ENCODE measurements around the gene HIGD1C. TPM values are rescaled to one million over a fixed set of nuclear protein-coding genes. Genes with fewer than 3 reads are reported as not detected.

HIGD1C gene
- total and polyA plus RNA-seq, 9 donors: not detected

- 67 to 81% (median 74%) methylated on average over 2 of the region's 2 CpGs for WGBS, 3 donors
Measured at GRCh38 chr12:51019927-51020326, 67.6 kb downstream of the HIGD1C start.

More at GRCh38 chr12:51019927-51020326, 67.6 kb downstream of the HIGD1C start:
- DNase-seq: no peak
- Histone ChIP-seq H3K4me1 (ENCODE audit: insufficient read depth) (peaks cover 11% of the 10 kb centered on the region), H3K27me3 (no peaks in the 10 kb centered on the region), H3K36me3 (no peaks in the 10 kb centered on the region), H3K4me3 (no peak overlapping the region), H3K9me3 (no peaks in the 10 kb centered on the region), H3K27ac (no peak overlapping the region)
- intact Hi-C loops (cut with DNase I): no loop called here
- TF ChIP-seq EP300 (IDR thresholded peaks at IDR 0.05) (no peak), POLR2A (IDR thresholded peaks at IDR 0.05) (no peak), CTCF (IDR thresholded peaks at IDR 0.05) (no peak)

Small RNAs within 50 kb of the gene (small RNA-seq; reads per million reads assigned to genes)
- gene AC008121.1 (not detected), gene RF00019 (not detected), gene RNU6-87P (not detected)

Other genes with a start within 250 kb of the HIGD1C start
- 10 to 100 TPM; 22.3 to 55.6 (median 44.4) TPM for gene ATF1, start 188.4 kb upstream of the HIGD1C start, total RNA-seq
- gene ATF1, start 188.4 kb upstream of the HIGD1C start, polyA plus RNA-seq: 10 to 100 TPM; 17.9 to 25.8 TPM
- not detected for gene TMPRSS12, start 109.6 kb upstream of the HIGD1C start, total RNA-seq
- not detected for gene TMPRSS12, start 109.6 kb upstream of the HIGD1C start, polyA plus RNA-seq
- 10 to 100 TPM; 32.3 to 48.8 (median 41.1) TPM for gene SLC11A2, start 73.8 kb downstream of the HIGD1C start, total RNA-seq
- gene SLC11A2, start 73.8 kb downstream of the HIGD1C start, polyA plus RNA-seq: 10 to 100 TPM; 13.6 to 24.2 TPM
- 10 to 100 TPM; 53.5 to 75.0 (median 68.4) TPM for gene LETMD1, start 95.8 kb downstream of the HIGD1C start, total RNA-seq
- gene LETMD1, start 95.8 kb downstream of the HIGD1C start, polyA plus RNA-seq: 100 to 1,000 TPM in 1 of 2 donors, 10 to 100 TPM in 1; 90.3 to 122 TPM
- gene CSRNP2, start 131.1 kb downstream of the HIGD1C start, total RNA-seq: 10 to 100 TPM; 18.3 to 32.2 (median 28.7) TPM
- gene CSRNP2, start 131.1 kb downstream of the HIGD1C start, polyA plus RNA-seq: 10 to 100 TPM; 16.1 to 22.7 TPM
- gene TFCP2, start 220.6 kb downstream of the HIGD1C start, total RNA-seq: 10 to 100 TPM; 10.5 to 32.0 (median 22.7) TPM
- 10 to 100 TPM; 14.9 to 27.7 TPM for gene TFCP2, start 220.6 kb downstream of the HIGD1C start, polyA plus RNA-seq